ENCODE data around the gene ARHGAP26.

GRCh38 chr5:143129203-143129602 is 359.0 kb downstream of the ARHGAP26 start:
- TF ChIP-seq POLR2A (IDR thresholded peaks at IDR 0.05; ENCODE audit: borderline replicate concordance, extremely low read depth, insufficient read depth, insufficient read length) (no peak), SIN3A (IDR thresholded peaks at IDR 0.05; ENCODE audit: low read depth) (no peak)
- TF ChIP-seq, protein P1, sequence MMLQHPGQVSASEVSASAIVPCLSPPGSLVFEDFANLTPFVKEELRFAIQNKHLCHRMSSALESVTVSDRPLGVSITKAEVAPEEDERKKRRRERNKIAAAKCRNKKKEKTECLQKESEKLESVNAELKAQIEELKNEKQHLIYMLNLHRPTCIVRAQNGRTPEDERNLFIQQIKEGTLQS (IDR thresholded peaks at IDR 0.05): no peak
- TF ChIP-seq, protein P2, sequence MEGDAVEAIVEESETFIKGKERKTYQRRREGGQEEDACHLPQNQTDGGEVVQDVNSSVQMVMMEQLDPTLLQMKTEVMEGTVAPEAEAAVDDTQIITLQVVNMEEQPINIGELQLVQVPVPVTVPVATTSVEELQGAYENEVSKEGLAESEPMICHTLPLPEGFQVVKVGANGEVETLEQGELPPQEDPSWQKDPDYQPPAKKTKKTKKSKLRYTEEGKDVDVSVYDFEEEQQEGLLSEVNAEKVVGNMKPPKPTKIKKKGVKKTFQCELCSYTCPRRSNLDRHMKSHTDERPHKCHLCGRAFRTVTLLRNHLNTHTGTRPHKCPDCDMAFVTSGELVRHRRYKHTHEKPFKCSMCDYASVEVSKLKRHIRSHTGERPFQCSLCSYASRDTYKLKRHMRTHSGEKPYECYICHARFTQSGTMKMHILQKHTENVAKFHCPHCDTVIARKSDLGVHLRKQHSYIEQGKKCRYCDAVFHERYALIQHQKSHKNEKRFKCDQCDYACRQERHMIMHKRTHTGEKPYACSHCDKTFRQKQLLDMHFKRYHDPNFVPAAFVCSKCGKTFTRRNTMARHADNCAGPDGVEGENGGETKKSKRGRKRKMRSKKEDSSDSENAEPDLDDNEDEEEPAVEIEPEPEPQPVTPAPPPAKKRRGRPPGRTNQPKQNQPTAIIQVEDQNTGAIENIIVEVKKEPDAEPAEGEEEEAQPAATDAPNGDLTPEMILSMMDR (IDR thresholded peaks at IDR 0.05 in 2 of 3, conservative IDR thresholded peaks at IDR 0.05 in 1 of 3; ENCODE audit: borderline replicate concordance in 1 of 3, insufficient read depth in 1 of 3, low read depth in 2 of 3, low read length in 2 of 3): no peak
